WTC11 (cell line): ENCODE data around the gene CNDP1. TPM values are rescaled to one million over a fixed set of nuclear protein-coding genes. Genes with fewer than 3 reads are reported as not detected.

Source experiments
- ATAC-seq: fragments of 200-7000 bp; cut with Tn5 transposase; 2 replicates; pipeline ENCODE4 v1.10.0; 2021; ENCODE audit warnings: mild to moderate bottlenecking, moderate library complexity
- CTCF ChIA-PET: fragments of 300-600 bp; sonication (Branson Sonifier 250); formaldehyde crosslinking; loops from one replicate; lab custom pipeline; 2021; ENCODE audit warnings: antibody characterized with exemption; lab: Charles Lee
- POLR2A ChIA-PET: fragments of 350-600 bp; sonication (Branson Sonifier 250); formaldehyde crosslinking; loops from one replicate; lab custom pipeline; 2021; ENCODE audit warnings: antibody characterized with exemption; lab: Charles Lee
- DNase-seq: peaks from one replicate; pipeline ENCODE4 v3.0.0; 2021; ENCODE audit warnings: low spot score
- H3K27ac Mint-ChIP-seq: 2 replicates; pipeline ENCODE4 v1.8.0; 2021; ENCODE audit warnings: mixed read lengths
- H3K27me3 Mint-ChIP-seq: 2 replicates; pipeline ENCODE4 v1.8.0; 2021; ENCODE audit warnings: low read depth, mild to moderate bottlenecking, moderate library complexity, mixed read lengths
- H3K36me3 Mint-ChIP-seq: 2 replicates; pipeline ENCODE4 v1.8.0; 2021; ENCODE audit warnings: mixed read lengths
- H3K4me1 Mint-ChIP-seq: 2 replicates; pipeline ENCODE4 v1.8.0; 2022; ENCODE audit warnings: mixed read lengths
- H3K4me3 Mint-ChIP-seq: 2 replicates; pipeline ENCODE4 v1.8.0; 2021; ENCODE audit warnings: mild to moderate bottlenecking, moderate library complexity, mixed read lengths
- H3K9me3 Mint-ChIP-seq: 2 replicates; pipeline ENCODE4 v1.8.0; 2021; ENCODE audit warnings: mixed read lengths
- CREM ChIP-seq: sonication (generic); formaldehyde crosslinking; IDR thresholded peaks from 2 replicates; pipeline ENCODE4 v1.8.1; 2022; ENCODE audit warnings: mild to moderate bottlenecking, missing genetic modification reagents, moderate library complexity
- E2F4 ChIP-seq: sonication (generic); formaldehyde crosslinking; IDR thresholded peaks from 2 replicates; pipeline ENCODE4 v1.8.1; 2022; ENCODE audit warnings: low read depth, mild to moderate bottlenecking, moderate library complexity, missing genetic modification reagents, borderline replicate concordance
- ETV6 ChIP-seq: sonication (generic); formaldehyde crosslinking; IDR thresholded peaks from 2 replicates; pipeline ENCODE4 v1.8.1; 2022; ENCODE audit warnings: mild to moderate bottlenecking, missing genetic modification reagents
- FOXP1 ChIP-seq: sonication (generic); formaldehyde crosslinking; IDR thresholded peaks from 2 replicates; pipeline ENCODE4 v1.8.0; 2022; ENCODE audit warnings: missing genetic modification reagents, mild to moderate bottlenecking, moderate library complexity, borderline replicate concordance
- NFATC4 ChIP-seq: fragments of 250-450 bp; sonication (Bioruptor Pico); IDR thresholded peaks from 2 replicates; pipeline ENCODE4 v1.9.0; 2021; ENCODE audit warnings: mild to moderate bottlenecking
- NFYB ChIP-seq: sonication (generic); formaldehyde crosslinking; conservative IDR thresholded peaks from 2 replicates; pipeline ENCODE4 v1.8.0; 2022; ENCODE audit warnings: low read depth, missing genetic modification reagents
- NR3C1 ChIP-seq: sonication (generic); formaldehyde crosslinking; conservative IDR thresholded peaks from 2 replicates; pipeline ENCODE4 v1.8.1; 2023; ENCODE audit warnings: low read depth, mild to moderate bottlenecking, missing genetic modification reagents
- RELA ChIP-seq: sonication (generic); formaldehyde crosslinking; IDR thresholded peaks from 2 replicates; pipeline ENCODE4 v1.8.1; 2022; ENCODE audit warnings: missing genetic modification reagents, mild to moderate bottlenecking, borderline replicate concordance
- SOX15 ChIP-seq: fragments of 250-450 bp; sonication (Bioruptor Pico); IDR thresholded peaks from 2 replicates; pipeline ENCODE4 v1.9.0; 2021; ENCODE audit warnings: mild to moderate bottlenecking
- STAT6 ChIP-seq: sonication (generic); formaldehyde crosslinking; conservative IDR thresholded peaks from 2 replicates; pipeline ENCODE4 v1.8.1; 2023; ENCODE audit warnings: mild to moderate bottlenecking, low read depth, missing genetic modification reagents, moderate library complexity
- TEAD1 ChIP-seq: sonication (generic); formaldehyde crosslinking; IDR thresholded peaks from 2 replicates; pipeline ENCODE4 v1.8.0; 2022; ENCODE audit warnings: mild to moderate bottlenecking, missing genetic modification reagents
- TEAD4 ChIP-seq: sonication (generic); formaldehyde crosslinking; IDR thresholded peaks from 2 replicates; pipeline ENCODE4 v1.8.0; 2022; ENCODE audit warnings: mild to moderate bottlenecking, missing genetic modification reagents
- USF1 ChIP-seq: sonication (generic); formaldehyde crosslinking; IDR thresholded peaks from 2 replicates; pipeline ENCODE4 v1.8.0; 2022; ENCODE audit warnings: mild to moderate bottlenecking, missing genetic modification reagents
- USF2 ChIP-seq: sonication (generic); formaldehyde crosslinking; IDR thresholded peaks from 2 replicates; pipeline ENCODE4 v1.8.1; 2023; ENCODE audit warnings: mild to moderate bottlenecking, missing genetic modification reagents, moderate library complexity
- ZBTB21 ChIP-seq: sonication (generic); formaldehyde crosslinking; IDR thresholded peaks from 2 replicates; pipeline ENCODE4 v1.8.1; 2023; ENCODE audit warnings: mild to moderate bottlenecking, missing genetic modification reagents, borderline replicate concordance
- ZBTB43 ChIP-seq: sonication (generic); formaldehyde crosslinking; IDR thresholded peaks from 2 replicates; pipeline ENCODE4 v1.8.1; 2023; ENCODE audit warnings: mild to moderate bottlenecking, missing genetic modification reagents
- ZNF138 ChIP-seq: sonication (generic); formaldehyde crosslinking; conservative IDR thresholded peaks from 2 replicates; pipeline ENCODE4 v1.8.1; 2022; ENCODE audit warnings: mild to moderate bottlenecking, moderate library complexity, missing genetic modification reagents
- ZNF219 ChIP-seq: sonication (generic); formaldehyde crosslinking; IDR thresholded peaks from 2 replicates; pipeline ENCODE4 v1.8.0; 2023; ENCODE audit warnings: missing genetic modification reagents, mild to moderate bottlenecking, borderline replicate concordance
- ZNF317 ChIP-seq: sonication (generic); formaldehyde crosslinking; IDR thresholded peaks from 2 replicates; pipeline ENCODE4 v1.8.1; 2023; ENCODE audit warnings: low read depth, mild to moderate bottlenecking, moderate library complexity, missing genetic modification reagents, borderline replicate concordance
- ZNF425 ChIP-seq: fragments of 250-450 bp; sonication (Bioruptor Pico); conservative IDR thresholded peaks from 2 replicates; pipeline ENCODE4 v1.9.0; 2021; ENCODE audit warnings: mild to moderate bottlenecking
- ZNF512 ChIP-seq: sonication (generic); formaldehyde crosslinking; IDR thresholded peaks from 2 replicates; pipeline ENCODE4 v1.8.1; 2022; ENCODE audit warnings: missing genetic modification reagents, borderline replicate concordance
- ZSCAN18 ChIP-seq: fragments of 250-450 bp; sonication (Bioruptor Pico); IDR thresholded peaks from 2 replicates; pipeline ENCODE4 v2.1.2; 2022; ENCODE audit warnings: mild to moderate bottlenecking, moderate library complexity
- total RNA-seq: library from RNA; stranded (reverse); gene quantifications from 3 replicates; pipeline ENCODE4 v1.2.3, GENCODE V29; 2021

CNDP1 gene
- total RNA-seq, 1 experiment from 2014 or later: 0.28 TPM

- TF ChIP-seq ZNF512 (CRISPR knock-in tag) (no peak), ETV6 (CRISPR knock-in tag) (no peak), ZNF138 (CRISPR knock-in tag) (no peak)
These were observed 76.6 kb downstream of the CNDP1 start (continued) for GRCh38 chr18:74610860-74611259.

GRCh38 chr18:74611765-74612164 lies 77.5 kb downstream of the CNDP1 start:
- ChIA-PET CTCF (no interaction called here), POLR2A (no interaction called here)
- Mint-ChIP-seq H3K36me3 (no peaks in the 10 kb centered on the region; the same call in 1 of the 2 replicates), H3K4me3 (no peak overlapping the region), H3K27ac (no peak overlapping the region), H3K4me1 (no peaks in the 10 kb centered on the region), H3K27me3 (no peaks in the 10 kb centered on the region; the same call in 1 of the 2 replicates), H3K9me3 (peaks cover 9% of the 10 kb centered on the region)
- DNase-seq (no peak), ATAC-seq (no peak)
- TF ChIP-seq TEAD4 (CRISPR knock-in tag): no peak
- no peak for TF ChIP-seq SOX15 (CRISPR knock-in tag)
- no peak for TF ChIP-seq ZBTB43 (CRISPR knock-in tag)
- TF ChIP-seq USF2 (CRISPR knock-in tag): no peak
- no peak for TF ChIP-seq FOXP1 (CRISPR knock-in tag)
- TF ChIP-seq ZSCAN18: no peak
- TF ChIP-seq RELA (CRISPR knock-in tag): no peak
- TF ChIP-seq E2F4 (CRISPR knock-in tag): no peak
- TF ChIP-seq STAT6 (CRISPR knock-in tag): no peak
- no peak for TF ChIP-seq ZNF219 (CRISPR knock-in tag)
- TF ChIP-seq CREM (CRISPR knock-in tag): no peak

- Mint-ChIP-seq H3K27me3 (no peaks in the 10 kb centered on the region; the same call in 1 of the 2 replicates), H3K36me3 (no peaks in the 10 kb centered on the region; the same call in 1 of the 2 replicates), H3K27ac (no peak overlapping the region), H3K4me1 (no peaks in the 10 kb centered on the region), H3K9me3 (peaks cover 9% of the 10 kb centered on the region), H3K4me3 (no peak overlapping the region)
- DNase-seq: no peak
- ChIA-PET CTCF (no interaction called here), POLR2A (no interaction called here)
- ATAC-seq: no peak
- TF ChIP-seq NFYB (CRISPR knock-in tag) (no peak), ZBTB21 (CRISPR knock-in tag) (no peak), USF1 (CRISPR knock-in tag) (no peak), NR3C1 (no peak), ZNF317 (CRISPR knock-in tag) (no peak), NFATC4 (no peak), TEAD1 (CRISPR knock-in tag) (no peak), ZNF425 (CRISPR knock-in tag) (no peak)
These were observed 79.1 kb downstream of the CNDP1 start for GRCh38 chr18:74613381-74613780.
